HCEC 1CT (cell line): Measurements from ENCODE around the gene USP8.

ENCODE experiments used
- DNase-seq: peaks from one replicate; pipeline ENCODE4 v3.0.0-alpha.2; 2017

USP8 gene

GRCh38 chr15:50546566-50546965, 122.4 kb downstream of the USP8 start, which contains the start of gene USP50:
TSS of gene USP50 (minus strand) at chr15:50546666. CDS start at chr15:50546525, 141 bp downstream.
- no peak for DNase-seq

GRCh38 chr15:50549326-50549725, 125.1 kb downstream of the USP8 start:
- no peak for DNase-seq

GRCh38 chr15:50552238-50552637, 128.0 kb downstream of the USP8 start:
- DNase-seq = no peak

GRCh38 chr15:50556642-50557371, 132.6 kb downstream of the USP8 start:
- no peak for DNase-seq

- DNase-seq = no peak
Measured at GRCh38 chr15:50558012-50558411, 133.8 kb downstream of the USP8 start.

- DNase-seq = no peak
Measured at GRCh38 chr15:50562735-50563640, 138.8 kb downstream of the USP8 start.

- no peak for DNase-seq
Measured at GRCh38 chr15:50563756-50564155, 139.6 kb downstream of the USP8 start.
